ENCODE data around the gene SORBS2.

DNA sequence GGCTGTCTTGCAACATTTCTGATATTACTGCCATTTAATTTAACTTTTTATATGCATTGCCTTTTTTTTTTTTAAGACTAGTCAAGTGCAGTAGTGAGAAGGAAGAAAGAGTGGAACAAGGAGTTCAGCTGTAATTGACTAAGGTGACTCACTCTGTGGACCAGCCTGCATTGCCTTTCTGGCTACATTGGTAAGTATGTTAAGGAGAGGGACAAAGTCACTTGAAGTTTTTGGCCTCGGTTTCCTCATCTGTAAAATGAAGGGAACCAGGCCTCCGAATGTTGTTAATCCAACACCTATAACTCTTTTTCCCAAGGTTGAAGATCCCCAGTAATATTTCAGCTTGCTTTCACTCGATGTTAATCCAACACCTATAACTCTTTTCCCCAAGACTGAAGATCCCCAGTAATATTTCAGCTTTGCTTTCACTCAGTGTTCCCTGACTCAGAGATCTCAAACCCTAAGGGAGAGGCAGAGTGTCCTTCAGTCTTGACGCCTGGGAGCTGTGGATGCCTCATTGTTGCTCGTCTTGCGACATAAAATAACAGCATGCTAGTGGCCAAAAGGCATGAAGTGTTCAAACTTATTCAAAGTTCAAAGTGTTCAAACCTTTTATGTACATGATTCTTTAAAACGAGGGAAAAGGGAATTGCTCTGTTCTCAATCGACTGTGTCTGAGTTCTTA, 102.0 kb downstream of the SORBS2 start:
- TF ChIP-seq CTCF (IDR thresholded peaks at IDR 0.05) (no peak), EZH2 (IDR thresholded peaks at IDR 0.05; ENCODE audit: borderline replicate concordance, insufficient read depth, low read depth, low read length, poor library complexity, severe bottlenecking) (no peak)
